GM19468 (cell line): Measurements from ENCODE around the gene SNHG17.
"Not testable (repeated sequence)": the region's sequence is repeated elsewhere in the genome, so short reads cannot be mapped to it uniquely, and the experiment has no call there.

ENCODE experiments used
- ATAC-seq: cut with Tn5 transposase; IDR thresholded peaks from one replicate; pipeline ENCODE4 v1.9.1; 2021; ENCODE audit warnings: mild to moderate bottlenecking, moderate library complexity, moderate number of reproducible peaks; ENCODE audit not compliant: unreplicated experiment; ENCODE audit errors: extremely low read depth

SNHG17 gene

GRCh38 chr20:38434770-38435554, at the start of gene SNHG17:
SNHG17 (minus strand) TSS chr20:38435328.
- ATAC-seq: no peak

DNA sequence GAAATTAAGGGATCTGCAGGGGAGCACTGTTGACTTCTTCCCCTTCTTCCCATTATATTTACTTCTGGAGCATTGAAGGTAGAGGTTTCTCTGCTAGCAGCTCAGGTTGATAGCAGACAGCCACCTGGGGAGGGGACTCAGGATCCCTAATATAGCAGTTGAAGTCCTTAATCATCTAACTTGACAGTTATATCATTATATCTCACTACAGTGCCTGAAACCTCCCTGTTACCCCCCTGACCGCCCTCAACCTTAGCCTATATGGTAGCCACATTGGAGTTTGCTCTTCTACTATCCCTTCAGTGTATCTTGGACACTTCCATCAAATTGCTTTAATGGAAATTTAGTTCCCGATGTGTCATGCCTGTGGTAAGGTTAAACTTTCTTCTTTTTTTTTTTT, 44.5 kb upstream of the SNHG17 start:
- no peak for ATAC-seq

- no peak for ATAC-seq
Observed at GRCh38 chr20:38477747-38478146, 42.6 kb upstream of the SNHG17 start.

GRCh38 chr20:38473367-38473795, 38.3 kb upstream of the SNHG17 start:
- ATAC-seq: no peak

DNA sequence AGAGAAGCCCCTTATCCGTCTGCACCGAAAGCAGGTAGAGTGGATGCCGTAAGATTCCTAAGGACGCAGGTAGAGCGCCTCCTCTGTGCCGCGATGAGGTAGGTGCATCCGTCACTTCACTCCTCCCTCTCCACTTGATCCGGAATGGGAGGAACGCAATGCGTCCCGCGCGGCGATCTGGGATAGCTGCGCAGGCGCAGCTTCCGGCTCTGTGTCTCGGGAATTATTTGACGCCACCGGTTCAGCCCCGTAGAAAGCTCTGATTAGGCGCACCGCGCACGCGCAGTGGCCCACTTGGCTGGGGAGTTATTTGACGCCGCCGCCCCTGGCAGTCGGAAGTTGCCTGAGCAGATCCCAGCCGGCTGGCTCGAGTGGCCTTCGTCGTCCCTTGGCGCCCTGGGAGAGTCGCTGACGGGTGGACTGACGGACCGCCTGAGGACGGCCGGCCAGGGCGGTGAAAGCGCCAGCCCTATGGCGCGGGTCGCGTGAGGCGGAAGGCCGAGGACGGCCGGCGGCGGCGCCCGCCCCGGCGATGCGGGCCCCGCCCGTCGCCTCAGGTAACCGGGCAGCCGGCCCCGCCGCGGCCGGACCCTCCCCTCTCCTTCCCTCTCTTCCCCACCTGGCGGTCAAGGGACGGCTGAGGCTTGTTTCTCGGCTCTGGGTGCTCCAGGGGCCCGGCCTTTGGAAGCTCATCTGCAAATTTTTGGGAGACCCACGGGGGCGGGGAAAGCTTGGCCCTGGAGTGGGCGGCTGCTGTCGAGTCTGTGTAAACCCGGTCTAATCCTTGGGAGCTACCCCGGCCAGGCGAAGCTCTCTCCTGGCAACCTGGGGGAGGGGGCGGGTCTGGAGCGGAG, 37.6 kb upstream of the SNHG17 start, which contains the start of gene RALGAPB:
Gene RALGAPB (plus strand): TSS at position 331 of the 854 bp plus-strand sequence. CDS start 15,590 bp downstream, outside the sequence.
- peak; percentile 82 for ATAC-seq

GRCh38 chr20:38471987-38472512, 36.9 kb upstream of the SNHG17 start:
- ATAC-seq: no peak

GRCh38 chr20:38471245-38471644, 36.1 kb upstream of the SNHG17 start:
- ATAC-seq: no peak

DNA sequence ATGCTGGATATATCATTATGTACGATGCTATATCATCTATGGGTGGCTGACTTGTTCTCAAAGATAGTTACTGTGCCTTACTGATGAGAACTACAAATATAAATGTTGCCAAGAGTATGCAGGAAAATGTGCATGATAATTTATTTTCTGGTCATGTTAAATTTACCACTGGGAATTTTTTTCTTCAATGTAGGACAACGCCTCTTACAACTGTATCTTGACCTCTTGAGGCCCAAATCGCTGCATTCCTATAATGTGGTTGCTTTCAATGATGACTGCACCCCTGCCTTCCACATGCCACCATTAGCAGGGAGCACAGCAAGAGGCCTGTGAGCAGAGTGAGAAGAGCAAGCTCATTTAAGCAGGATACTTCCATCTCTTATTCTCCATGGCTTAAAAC, 31.9 kb upstream of the SNHG17 start:
- no peak for ATAC-seq

DNA sequence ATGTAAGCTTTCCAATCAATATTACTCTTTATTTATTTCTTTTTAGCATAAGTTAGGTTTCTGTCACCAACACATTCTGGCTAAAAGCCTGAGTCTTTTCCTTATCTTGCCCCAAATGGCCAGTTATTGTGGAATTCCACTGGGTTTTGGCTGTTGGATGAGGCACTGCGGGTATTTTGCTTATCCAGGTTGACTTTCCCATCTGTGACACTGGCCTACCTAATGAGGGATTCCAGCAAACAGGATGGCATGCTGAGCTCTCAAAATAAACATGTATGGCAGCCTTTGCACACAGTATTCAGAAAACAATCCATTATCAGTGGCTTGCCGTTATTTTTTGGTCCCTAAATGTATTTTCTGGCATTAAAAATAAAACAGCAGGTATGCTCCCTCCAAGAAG, 31.0 kb upstream of the SNHG17 start:
- no peak for ATAC-seq

DNA sequence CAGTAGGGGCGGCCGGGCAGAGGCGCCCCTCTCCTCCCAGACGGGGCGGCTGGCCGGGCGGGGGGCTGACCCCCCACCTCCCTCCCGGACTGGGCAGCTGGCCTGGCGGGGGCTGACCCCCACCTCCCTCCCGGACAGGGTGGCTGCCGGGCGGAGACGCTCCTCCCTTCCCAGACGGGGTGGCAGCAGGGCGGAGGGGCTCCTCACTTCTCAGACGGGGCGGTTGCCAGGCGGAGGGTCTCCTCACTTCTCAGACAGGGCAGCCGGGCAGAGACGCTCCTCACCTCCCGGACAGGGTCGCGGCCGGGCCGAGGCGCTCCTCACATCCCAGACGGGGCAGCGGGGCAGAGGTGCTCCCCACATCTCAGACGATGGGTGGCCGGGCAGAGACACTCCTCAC, 26.4 kb upstream of the SNHG17 start:
- ATAC-seq: not testable (repeated sequence)

DNA sequence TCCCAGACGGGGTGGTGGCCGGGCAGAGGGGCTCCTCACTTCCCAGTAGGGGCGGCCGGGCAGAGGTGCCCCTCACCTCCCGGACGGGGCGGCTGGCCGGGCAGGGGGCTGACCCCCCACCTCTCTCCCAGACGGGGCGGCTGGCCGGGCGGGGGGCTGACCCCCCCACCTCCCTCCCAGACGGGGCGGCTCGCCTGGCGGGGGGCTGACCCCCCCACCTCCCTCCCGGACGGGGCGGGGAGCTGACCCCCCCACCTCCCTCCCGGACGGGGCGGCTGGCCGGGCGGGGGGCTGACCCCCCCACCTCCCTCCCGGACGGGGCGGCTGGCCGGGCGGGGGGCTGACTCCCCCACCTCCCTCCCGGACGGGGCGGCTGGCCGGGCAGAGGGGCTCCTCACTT, 26.0 kb upstream of the SNHG17 start:
- not testable (repeated sequence) for ATAC-seq

DNA sequence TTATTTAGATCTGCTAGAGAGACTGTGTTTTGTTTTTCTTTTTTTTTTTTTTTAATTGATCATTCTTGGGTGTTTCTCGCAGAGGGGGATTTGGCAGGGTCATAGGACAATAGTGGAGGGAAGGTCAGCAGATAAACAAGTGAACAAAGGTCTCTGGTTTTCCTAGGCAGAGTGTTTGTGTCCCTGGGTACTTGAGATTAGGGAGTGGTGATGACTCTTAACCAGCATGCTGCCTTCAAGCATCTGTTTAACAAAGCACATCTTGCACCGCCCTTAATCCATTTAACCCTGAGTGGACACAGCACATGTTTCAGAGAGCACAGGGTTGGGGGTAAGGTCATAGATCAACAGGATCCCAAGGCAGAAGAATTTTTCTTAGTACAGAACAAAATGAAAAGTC, 25.5 kb upstream of the SNHG17 start:
- not testable (repeated sequence) for ATAC-seq

DNA sequence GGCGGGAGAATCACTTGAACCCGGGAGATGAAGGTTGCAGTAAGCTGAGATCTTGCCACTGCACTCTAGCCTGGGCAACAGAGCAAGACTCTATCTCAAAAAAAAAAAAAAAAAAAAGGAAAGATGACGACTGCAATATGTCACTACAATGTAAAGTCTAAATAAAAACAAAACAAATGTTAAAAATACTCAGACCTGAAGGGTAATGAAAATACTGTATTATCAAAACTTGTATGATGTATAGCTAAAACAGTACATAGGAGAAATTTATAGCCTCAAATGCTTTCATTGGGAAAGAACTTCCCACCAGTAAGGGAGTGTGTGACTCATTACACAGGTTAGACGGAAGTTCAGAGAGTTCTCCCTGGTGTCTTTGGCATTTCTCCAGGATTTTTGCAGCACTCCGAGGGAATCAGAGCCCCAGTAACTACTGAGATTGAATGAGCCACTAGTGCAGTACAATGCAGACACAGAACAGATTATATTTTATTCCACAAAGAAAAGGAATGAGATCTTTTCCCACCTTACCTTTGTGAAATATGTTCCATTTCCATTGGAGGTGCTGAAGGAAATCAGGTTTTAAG, 25.0 kb upstream of the SNHG17 start:
- no peak for ATAC-seq

DNA sequence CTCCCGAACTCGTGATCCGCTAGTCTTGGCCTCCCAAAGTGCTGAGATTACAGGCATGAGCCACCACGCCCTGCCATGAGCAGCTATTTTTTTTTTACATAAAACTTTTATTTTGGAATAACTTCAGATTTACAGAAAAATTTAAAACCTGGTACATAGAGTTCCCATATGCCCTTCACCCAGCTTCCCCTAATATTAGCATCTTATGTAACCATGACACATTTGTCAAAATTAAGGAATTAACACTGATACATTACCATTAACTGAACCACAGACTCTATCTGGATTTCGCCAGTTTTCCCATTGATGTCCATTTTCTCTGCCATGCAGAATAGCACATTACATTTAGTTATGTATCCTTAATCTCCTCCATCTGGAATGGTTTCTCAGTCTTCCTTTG, 23.2 kb upstream of the SNHG17 start:
- ATAC-seq: no peak

DNA sequence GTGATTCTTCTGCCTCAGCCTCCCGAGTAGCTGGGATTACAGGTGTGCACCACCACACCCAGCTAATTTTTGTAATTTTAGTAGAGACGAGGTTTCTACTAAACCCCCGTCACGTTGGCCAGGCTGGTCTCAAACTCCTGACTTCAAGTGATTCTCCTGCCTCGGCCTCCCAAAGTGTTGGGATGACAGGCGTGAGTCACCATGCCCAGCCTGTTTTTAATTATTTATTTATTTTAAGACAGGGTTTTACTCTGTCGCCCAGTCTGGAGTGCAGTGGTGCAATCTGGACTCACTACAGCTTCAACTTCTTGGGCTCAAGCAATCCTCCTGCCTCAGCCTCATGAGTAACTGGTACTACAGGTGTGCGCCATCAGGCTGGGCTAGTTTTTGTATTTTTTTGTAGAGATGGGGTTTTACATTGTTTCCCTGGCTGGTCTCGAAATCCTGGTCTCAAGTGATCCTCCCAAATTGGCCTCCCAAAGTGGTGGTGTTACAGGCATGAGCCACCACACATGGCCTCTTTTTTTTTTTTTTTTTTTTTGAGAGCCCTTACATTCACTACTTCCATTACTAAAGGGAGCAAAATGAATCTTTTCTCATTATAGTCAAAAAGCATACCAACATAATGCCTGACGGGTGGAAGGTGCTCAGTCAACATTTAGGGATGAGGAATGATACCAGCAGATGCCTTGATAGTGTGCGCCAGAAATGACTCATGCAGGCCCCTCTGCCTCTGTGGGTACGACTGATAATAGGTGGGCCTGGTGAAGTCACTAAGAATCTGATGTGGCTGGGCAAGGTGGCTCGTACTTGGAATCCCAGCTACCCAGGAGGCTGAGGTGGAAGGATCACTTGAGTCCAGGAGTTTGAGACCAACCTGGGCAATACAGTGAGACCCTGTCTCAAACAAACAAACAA, 19.7 kb upstream of the SNHG17 start:
- no peak for ATAC-seq

DNA sequence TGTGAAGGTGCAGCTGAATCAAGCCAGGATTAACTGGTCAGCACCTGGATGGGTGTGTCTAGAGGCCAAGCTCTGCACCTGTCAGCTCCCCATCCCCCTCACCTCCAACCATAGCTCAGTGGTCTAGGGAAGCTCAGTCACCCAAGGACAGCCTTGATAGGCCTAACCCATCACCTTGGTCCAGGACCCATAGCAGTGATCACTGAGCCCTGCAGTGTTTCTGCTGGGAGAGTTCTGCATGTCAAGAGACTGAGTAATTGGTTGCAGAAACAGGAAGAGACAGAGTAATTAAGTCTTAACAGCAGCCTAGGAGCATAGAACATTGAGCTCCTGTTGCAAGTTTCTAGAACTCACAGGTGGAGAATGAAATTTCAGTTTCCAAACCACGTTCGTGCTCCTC, 18.8 kb upstream of the SNHG17 start:
- peak; percentile 45 for ATAC-seq

- no peak for ATAC-seq
Observed at GRCh38 chr20:38452880-38453624, 17.9 kb upstream of the SNHG17 start.

- no peak for ATAC-seq
Observed at GRCh38 chr20:38450412-38450975, 15.4 kb upstream of the SNHG17 start.

- ATAC-seq: no peak
Observed at GRCh38 chr20:38449046-38449445, 13.9 kb upstream of the SNHG17 start.
